GM19467 (cell line): ENCODE measurements around the gene SH3YL1.
A peak's percentile ranks its signal among the peaks of the same experiment; 100 is the strongest.

ENCODE experiments used
- ATAC-seq: cut with Tn5 transposase; IDR thresholded peaks from one replicate; pipeline ENCODE4 v1.9.1; 2021; ENCODE audit warnings: mild to moderate bottlenecking, moderate library complexity; ENCODE audit not compliant: unreplicated experiment

The SH3YL1 gene, protein sequence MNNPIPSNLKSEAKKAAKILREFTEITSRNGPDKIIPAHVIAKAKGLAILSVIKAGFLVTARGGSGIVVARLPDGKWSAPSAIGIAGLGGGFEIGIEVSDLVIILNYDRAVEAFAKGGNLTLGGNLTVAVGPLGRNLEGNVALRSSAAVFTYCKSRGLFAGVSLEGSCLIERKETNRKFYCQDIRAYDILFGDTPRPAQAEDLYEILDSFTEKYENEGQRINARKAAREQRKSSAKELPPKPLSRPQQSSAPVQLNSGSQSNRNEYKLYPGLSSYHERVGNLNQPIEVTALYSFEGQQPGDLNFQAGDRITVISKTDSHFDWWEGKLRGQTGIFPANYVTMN

DNA sequence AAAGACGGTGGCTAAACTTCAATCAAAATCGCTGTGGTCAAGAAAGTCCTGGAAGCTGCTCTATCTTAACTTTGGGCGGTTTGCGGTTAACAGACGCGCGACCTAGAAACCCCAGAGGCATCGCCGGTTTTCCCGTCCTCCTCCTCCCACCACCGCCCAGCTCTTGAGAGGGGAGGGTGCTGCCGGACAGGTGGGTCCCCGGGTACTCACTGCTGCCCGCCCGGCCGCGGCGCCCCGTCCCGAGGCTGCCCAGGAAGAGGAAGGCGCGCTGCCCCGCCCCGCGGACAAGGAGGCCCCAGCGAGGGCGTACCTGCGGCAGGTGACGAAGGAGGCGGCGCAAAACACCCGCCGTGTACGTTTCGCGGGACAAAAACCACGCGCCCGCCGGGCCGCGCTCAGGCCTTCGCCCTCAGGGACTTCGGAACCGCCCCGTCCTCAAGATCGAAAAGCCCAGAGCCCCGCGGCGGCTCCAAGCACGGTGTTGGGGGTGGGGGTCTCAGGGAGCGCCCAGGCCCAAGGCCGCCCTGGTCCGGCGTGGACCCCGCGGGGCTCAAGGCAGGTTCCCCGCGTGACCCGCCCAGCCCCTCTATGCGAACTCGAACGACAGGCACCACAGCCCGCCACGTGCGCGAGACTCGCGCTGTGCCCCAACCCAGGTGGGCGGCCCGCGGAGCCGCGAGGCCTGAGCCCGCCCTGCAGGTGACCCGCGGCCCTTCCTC is at the start of gene SH3YL1:
Gene SH3YL1 (minus strand): TSS at position 259 of the 719 bp plus-strand sequence. CDS start 48 bp downstream, at position 211.
- ATAC-seq, result peak; percentile 20

DNA sequence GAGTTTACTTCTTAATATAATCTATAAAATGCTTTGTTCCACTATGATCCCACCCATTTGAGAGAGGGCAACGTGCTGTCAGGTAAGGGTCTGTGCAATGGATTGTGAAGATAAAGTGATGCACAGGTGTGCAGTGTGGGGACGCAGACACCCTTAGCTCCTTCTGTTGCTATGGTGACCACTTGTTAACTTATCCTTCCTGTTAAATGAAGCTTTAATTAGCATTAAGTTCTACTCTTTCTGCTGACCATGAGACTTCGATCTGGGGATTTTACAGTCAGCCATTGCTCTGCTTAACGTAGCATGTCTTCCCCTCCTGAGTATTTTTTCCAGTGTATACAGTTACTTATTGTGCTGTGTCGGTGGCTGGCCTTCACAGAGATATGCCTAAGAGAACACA is 47.2 kb upstream of the SH3YL1 start:
- no peak for ATAC-seq

DNA sequence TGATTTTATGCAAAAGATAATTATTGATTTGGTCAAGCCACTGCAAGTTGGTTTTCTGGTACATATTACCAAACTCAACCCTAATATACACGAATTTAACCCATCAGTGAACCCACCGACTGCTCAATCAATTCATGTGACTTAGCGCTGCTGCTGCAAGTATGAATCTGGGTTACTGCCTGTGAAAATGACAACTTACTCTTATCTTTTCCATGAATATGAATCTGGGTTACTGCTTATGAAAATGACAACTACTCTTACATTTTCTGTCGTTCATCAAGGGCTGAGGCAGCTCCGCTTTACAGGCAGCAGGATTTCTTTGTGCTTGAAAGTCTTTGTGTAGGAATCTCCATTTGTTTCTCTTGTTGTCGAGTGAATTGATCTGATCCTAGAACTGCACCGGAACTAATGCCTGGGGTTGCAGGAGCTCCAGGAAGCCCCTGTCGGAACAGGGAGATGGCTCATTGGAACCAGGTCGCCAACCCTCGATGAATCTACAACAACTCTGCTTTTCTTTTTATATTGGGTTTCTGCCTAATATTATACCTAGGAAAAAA is 46.2 kb upstream of the SH3YL1 start:
- no peak for ATAC-seq

DNA sequence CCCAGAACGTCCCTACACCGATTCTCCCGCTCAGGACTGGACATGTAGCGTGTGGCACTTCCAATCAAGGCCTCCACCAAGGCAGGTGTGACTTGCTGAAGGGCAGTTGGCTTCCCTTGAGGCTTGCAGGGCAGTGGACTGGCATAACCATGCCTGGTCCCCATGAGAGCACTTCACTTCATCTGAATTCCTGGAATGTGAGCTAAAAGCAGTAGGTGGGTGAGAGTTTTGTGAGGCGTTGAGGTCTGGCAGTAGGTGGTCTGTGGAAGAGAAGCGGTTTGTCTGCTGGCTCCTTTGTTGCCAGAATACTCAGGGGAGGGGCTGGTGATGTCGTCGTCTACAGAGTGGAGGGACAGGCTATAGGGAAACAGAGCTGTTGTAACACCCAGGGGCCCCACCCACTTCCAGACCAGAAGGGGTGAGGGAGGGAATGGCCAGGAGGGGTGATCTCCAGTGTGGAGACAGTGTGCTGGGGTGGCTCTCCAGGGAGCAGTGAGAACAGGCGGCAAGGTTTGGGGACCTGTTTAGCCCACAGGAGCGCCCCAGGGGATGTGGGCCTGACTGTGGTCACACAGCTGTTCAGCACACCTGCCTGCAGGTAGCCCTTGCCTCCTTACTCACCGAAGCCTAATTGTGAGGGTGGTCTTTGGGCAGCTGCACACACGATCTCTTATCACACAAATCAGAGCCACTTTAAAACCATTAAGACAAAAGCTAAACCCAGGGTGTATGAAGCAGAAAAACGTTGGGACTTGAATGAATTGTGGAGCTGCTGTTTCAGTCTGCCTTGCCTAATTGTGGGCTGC is 45.5 kb upstream of the SH3YL1 start:
- no peak for ATAC-seq

DNA sequence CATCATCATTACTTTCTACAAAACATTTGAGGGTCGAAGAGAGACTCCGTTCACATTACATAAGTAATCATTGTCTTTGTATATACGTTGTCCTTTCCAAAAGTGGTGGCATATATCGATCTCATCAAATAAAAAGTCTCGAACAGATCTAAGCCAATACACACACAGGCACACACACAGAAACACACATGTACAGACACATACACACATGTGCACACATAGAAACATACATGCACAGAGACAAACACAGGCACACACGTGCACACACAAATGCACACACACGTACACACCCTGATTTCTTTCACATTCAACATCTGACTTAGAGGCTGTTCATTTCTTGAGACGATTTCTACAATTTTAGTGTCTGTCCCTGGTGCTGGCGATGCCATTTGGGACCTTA is 41.5 kb upstream of the SH3YL1 start:
- no peak for ATAC-seq

DNA sequence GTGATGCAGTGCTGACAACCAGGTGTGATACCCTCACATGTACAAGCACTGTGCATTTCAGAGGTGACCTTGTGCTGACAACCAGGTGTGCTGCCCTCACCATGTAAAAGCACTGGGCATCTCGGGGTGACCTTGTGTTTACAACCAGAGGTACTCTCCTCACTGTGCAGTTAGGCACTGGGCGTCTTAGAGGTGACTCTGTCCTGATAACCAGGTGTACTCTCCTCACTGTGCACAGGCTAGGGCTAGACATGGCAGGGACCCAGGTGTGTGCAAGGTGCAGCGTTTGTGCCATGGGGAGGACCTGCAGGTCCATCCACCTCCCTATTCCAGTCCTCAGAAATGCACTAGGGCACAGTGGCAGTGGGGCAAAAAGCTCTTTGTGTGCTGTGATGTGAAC is 32.5 kb upstream of the SH3YL1 start:
- ATAC-seq, result no peak

DNA sequence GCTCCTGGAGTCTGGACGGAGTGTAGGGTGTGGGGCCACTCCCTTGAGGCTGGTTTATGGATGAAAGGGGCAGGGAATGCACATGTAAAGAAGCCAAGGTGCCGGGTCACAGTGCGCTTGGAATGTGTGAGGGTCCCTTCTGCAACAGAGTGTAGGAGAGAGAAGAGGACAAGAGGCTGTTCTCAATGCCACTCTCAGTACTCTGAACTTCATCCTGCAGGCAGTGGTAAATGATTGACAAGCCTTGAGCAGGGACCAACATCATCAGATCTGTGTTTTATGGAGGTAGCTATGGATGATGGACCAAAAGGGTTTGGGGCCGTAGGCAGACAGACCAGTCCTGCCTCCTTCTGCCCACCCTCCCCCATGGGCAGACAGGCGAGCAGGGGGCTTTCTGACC is 31.3 kb upstream of the SH3YL1 start:
- no peak for ATAC-seq

DNA sequence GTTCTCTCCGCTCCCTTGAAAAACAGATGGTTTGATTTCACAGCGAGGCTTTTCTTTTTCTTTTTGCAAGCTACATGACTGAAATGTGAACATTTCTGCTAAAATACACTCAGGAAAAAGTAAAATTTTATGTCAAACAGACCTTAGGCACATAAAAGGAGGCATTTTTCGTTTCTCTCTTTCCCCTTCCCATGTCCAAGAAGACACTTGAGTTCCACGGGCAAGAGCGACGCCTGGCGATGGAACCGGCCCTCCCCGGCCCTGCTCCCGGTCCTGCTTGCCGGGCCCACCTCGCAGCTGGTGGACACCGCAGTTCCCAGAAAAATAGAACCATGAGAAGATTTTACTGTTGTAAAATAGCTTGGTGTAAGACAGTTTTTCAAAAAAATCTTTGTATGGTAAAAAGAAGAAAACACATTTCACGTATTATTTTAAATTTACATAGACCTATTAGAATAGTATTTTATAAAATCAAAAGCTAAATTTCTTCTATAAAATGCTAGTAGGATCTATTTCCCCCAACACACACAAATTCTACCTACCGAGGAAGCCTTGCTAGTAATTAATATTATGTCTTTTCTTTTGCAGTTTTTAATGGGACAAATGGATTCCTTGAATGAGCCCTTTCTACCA is 26.4 kb upstream of the SH3YL1 start:
- no peak for ATAC-seq

DNA sequence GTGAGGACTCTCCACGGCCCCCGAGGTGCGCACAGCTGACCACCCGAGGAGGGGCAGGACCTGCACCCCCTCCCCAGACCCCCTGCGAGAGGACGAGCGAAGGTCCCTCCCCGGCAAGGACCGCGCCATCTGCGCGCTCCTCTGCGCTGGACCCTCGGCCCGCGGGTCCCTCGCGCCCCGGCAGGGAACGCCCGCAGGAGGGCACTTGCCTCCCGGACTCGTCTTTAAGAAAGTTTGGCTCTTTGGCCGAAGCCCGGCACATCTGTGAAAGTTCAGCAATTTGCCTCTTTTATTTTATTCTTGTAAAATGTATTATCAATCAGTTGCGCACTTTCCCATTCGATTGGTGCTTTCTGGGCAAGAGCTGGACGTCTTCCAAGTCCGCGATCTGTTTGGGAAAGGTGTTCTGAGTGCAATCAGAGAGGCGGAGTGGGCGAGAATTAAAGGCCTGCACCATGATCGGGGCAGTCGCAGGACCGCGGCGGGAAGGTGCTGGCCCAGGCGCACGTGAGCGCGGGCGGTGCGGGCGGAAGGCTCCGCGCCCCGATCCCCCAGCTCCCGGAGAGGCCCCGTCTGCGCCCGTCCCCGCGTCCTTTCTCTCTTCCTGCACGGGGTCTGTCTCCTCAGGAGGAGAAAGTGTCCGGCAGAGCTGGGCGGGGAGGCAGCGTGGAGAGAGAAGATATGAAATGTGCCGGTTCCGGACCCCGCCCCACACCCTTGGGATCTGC is 25.7 kb upstream of the SH3YL1 start:
- ATAC-seq, result no peak

DNA sequence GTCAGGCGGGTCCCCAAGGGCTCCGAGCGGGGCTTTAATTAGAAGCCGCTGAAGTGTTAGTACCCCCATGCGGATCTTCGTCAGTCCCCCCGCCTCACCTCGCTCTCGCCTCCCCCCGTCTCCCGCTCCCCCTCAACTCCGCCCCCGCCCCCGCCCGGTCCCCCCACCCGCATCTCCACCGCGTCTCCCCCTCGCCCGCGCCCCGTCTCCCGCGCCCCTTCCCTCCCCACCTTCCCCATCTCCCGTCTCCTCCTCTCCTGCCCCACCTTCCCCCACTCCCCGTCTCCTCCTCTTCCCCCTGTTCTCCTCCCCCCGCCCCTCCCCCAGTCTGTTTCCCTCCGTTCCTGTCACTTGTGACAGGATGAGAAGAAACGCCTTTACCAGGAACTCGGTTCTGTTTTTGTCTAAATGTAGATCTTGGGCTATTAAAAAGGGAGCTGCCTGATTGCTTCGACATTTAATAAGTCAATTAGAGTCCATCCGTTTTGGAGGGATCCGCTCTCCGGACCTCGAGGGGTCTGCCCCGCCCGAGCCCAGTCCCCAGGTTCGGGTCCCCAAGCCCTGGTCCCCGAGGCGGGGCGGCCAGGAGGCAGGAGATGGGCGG is 25.0 kb upstream of the SH3YL1 start:
- no peak for ATAC-seq

DNA sequence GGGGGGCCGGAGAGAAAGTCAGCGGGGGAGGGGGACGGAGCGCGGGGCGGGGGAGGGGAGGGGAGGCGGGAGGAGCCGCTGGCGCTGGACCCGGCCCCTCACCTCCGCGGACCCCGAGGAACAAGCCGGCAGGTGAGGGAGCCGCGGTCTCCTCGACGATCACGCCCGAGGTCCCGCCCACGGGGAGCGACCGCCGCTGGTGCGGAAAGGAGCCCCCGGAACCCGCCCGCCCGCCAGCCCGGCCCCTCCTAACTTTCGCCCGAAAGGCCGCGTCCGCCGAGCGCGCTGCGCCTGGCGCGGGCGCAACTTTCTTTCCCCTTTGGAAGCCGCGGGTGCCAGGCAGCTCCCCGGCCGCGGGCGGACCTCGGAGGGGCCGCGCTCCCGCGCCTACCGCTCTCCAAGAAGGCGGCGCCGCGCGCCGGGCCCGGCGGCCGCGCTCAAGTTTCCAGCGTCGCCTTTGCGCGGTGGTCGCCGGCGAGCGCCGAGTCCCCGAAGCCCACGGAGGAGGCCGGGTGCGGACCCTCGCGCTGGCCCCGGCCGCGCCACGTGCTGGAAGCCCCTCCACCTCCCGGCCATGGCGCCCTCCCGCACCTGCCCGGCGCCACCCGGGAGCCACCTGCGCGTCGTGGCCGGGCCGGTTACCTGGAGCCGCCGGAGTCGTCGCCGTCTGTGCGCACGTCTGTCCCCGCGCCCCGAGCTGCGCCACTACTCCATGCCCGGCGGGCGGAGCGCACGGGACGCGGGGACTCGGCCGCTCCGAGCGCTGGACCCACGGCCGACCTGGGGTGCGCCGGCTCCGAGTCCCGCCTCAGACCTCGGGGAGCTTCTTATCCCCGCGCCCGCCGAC is 24.3 kb upstream of the SH3YL1 start, which contains the start of gene ALKAL2:
Gene ALKAL2 (minus strand): TSS at position 181 of the 847 bp plus-strand sequence. CDS start 256 bp downstream, outside the sequence.
- no peak for ATAC-seq

DNA sequence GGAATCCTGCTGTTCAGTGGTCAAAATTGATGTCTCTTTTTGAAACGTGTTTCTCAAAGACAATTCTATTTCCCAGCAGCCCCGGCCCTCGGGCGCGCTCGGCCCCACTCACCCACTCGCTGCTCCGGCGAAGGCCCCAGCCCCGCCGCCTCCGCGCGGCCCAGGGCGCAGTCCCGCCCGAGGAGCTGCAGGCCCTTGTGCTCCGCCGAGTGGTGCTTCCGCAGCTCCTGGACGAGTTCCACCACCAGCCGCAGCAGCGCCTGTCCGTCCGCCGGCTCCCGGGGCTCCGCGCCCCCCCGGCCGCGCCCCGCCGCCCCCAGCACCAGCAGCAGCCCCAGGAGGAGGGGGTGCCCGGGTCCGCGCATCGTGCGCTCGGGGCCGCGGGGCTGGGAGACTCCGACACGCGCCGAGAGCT is 23.6 kb upstream of the SH3YL1 start:
- no peak for ATAC-seq

DNA sequence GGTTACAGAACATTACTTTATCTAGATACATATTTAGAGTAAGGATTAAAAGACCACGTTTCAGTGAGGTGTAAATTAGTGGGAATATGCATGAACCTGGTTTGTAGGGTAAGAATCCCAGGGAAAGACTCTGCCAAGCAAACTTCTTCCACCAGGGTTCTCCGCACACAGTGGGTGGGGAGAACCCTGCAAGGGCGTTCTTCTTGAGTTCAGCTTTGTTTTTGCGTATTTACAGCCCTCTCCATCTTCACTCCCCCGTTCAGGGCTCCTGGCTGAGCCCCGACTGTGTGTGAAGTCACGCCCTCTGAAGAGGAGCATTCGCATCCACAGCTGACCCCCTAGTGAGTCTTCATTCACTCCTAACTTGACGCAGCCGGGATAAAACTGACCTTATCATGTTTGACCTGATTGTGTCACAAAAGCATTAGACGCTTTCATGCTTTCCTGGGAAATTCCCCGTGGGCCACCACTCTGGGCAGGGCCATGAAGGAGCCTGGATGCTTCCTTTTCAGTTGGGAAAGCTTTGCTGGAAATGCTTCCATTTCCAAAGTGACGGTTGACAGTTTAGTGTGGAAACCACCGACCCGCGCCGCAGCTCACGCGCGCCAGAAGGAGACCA is 23.1 kb upstream of the SH3YL1 start:
- no peak for ATAC-seq

DNA sequence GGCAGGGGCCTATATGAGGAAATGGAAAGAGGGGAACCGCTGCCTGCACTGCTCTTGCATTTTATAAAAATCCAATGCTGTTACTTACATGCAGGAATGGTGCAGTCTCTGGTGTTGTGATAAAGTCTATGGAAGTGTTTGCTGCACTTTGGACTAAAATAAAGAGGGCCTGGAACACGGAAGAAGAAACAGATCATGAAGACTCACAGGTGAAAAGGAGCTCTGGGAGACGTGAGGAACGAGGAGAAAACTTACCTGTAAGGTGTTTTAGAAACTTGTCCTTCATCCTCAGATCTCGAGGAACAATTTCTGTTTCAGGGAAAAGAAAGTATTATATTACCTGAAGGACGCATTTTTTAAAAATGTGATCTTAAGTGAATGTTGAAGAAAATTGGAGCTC is 22.2 kb upstream of the SH3YL1 start:
- no peak for ATAC-seq

DNA sequence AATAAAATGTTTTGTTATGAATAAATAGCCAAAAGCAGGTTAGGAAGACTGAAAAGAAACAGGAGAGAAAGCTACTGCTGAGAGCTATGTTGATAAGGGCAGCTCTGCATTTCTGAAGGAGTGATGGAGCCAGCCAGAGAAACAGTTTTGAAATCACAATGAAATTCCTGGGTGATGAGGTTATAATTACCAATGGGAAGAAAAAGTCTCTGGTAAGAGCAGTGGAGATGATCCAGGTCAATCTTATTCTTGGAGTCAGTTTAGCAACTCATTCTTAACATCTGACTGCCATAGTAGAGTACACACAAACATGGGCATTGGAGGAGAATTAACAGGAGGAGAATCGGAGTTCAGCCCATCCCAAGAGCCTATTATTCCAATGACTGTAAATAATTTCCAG is 21.7 kb upstream of the SH3YL1 start:
- ATAC-seq, result no peak

DNA sequence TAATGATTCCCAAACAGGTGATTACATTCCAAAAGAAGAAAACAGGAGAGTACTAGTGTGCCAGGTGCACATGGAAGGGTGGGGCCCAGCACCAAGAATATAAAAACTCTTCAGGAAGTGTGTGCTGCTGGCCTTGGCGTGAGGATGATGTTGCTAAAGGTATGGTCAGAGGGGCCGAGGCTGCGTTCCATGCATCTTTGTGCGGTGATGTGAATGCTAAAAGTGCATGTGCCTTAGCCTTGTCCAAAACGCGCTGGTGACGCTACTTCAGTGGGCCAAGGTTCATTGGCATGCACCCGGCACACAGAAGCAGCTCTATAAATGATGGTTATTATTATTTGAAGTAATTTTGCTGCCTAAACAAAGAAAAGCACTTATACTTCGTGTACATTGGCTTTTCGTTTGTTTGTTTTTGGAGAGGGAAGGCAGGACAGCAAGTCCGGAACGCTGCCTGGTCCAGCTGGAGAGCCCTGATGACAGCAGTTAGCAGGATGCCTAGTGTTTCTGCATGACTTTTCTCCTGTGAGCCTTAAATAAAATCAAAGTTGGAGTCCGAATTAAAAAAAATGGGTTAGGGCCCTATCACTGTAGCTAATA is 21.2 kb upstream of the SH3YL1 start:
- ATAC-seq, result no peak

DNA sequence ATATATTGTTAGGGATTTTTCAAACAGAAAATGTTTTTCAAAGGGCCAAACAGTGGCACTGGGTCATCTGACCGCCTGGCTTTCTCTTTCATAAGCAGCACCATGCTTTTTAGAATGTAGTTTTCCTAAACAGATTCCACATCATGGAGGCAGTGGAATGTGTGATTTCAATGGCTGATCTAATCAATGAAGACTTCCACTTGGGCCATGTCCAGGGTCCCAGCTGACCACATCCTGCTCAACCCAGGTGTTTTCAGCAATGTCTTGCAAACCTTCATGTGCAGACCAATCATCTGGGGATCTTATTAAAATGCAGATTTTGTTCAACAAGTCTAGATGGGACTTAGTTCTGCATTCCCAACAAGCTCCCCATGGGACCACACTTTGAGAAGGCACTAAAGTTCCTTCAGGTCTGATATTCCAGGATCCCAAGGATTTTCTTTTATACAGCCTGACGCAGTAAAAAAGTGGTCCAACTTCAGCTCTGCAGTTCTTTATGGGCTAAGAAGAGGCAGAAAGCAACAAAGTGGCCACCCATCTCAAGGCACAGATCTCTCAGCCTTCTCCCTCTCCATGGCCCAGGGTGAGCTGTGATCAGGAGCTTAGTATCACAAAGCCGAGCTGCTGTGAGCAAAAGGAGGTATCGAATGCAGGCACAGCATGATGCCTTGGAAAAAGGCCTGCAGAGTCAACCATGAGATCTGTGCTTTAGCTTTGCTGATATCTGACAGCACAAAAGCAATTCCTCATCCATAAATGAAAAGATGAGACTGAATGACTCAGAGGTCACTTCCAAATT is 20.4 kb upstream of the SH3YL1 start:
- no peak for ATAC-seq
